NCI-H2107 (cell line): Measurements from ENCODE around the gene HCFC1.

Experiments used
- DNase-seq: peaks from one replicate; lab custom pipeline; 2025; lab: John Stamatoyannopoulos, UW

Gene HCFC1

DNA sequence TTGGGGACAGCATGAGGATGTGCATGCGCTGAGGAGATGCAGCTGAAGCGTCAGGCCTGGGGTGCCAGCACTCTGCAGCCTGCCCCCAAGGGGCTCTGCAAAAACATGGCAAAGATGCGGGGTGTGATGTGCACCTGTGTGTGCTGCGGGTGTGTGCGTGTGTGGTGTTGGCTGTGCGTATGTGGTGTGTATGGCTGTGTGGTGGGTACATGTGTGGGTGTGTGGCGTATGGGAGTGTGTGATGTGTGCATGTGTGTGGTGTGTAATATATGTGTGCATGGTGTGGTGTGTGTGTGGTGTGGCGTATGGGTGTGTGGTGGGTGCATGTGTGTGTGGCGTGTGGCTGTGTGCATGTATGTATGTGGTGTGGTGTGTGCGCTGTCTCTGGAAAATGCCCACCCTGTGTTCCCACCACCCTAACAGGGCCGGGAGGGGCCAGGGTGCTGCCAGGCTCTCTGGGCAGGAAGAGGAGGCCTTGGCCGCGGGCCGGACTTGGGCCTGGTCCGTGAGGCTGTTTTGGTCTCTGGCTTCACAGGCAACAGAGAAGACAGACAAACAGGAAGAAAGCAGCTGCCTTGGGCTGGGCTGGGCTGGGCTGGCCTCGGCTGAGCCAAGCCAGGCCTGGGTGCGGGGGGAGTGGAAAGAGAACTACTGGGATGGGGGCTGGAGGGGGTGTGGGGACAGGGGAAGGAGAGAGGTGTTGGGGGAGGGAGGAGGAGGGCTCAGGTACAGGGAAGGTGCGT, 68.2 kb downstream of the HCFC1 start:
- no peak for DNase-seq

DNA sequence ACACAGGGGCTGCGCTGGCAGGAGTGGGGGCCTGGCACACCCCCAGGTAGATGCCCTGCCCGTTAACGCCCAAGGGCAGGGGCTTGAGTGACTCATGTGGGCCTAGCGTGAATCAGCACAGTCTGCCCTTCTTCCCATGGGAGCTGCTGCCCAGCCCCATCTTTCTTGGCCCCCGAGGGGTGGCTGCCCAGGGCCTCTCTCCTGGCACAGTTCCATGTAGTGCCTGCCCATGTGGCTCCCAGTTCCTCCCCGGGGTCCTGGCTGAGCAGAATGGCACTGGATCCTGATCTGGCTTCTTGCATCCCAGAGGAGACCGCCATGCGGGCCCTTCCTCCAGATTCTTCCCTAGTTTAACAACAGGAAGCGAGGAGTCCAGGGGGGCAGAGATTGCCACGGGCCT, 69.2 kb downstream of the HCFC1 start:
- DNase-seq = no peak

DNA sequence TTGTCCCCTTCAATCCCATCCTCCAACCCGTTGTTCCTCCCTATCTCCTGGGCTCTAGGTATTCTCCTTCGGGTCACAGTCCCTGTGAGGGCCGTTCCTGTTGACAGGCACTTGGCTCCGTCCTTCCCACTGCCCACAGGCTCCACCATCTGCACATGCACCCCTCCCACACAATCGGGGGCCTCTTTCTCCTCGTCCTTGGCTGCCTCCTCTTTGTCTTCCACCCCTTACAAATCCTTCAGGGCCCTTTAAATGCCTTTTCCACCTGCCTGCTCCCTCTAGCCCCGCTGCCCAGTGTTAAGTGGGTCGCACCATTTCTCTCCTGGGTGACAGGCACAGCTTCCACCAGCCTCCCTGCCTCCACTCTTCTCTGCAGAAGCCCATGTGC, 69.9 kb downstream of the HCFC1 start:
- DNase-seq = no peak

DNA sequence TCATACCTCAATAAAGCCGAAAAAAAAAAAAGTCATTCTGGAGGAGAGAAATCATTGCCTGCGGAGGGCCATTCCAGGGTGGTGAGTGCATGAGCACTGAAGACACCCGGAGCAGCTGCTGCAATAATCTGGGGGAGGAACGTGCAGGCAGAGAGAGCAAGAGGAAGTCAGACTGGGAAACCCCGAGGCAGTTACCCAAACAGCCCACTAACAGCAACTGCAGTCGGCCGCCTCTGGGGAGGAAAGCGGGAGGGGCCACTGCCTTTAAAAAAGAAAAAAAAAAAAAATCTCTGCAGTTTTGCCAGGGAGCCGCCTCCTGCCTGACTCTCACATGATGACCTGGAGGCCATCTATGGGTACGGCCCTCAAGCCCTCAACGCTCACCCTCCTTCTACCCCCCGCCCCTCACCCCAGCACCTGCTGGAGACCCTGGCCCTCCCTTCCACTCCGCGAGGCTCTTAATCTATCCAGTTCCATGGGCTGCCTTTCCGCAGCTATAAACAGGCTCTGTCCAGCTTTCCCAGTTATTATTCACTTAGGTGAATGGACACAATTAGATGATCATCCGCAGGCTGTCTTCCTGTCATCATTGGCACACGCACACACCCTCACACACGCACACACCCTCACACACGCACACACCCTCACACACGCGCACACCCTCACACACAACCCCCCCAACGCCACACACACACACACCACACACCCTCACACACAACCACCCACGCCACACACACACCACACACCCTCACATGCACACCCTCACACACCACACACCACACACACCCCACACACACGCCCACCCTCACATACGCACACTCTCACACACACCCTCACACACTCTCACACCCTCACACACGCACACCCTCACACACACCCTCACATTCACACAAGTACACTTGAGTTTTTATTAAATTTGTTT, 70.5 kb downstream of the HCFC1 start:
- peak; percentile 57 for DNase-seq

DNA sequence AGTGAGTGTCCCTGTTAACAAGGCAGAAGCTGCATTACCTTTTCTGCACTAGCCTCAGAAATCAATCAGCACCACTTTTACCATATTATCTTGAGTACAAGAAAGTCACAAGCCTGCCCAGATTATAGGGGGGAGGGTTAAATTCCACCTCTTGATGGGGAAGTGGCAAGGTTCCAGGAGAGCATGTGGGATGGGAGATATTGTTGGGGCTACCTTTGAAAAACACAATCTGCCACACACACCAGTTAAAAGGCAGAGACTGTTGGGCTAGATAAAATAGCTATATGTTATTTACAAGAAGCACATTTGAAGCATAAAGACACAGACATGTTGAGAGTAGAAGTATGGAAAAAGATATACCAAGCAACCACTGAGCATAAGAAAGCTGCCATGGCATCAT, 73.7 kb downstream of the HCFC1 start:
- no peak for DNase-seq
